Measurements from ENCODE around the gene INO80. TPM values are rescaled to one million over a fixed set of nuclear protein-coding genes. Genes with fewer than 3 reads are reported as not detected.

INO80 gene
- total and polyA plus RNA-seq, 2 donors (not counting 3 experiments of a cell fraction or from before 2014, with no cell fraction given) = 5.7 to 29.1 TPM

DNA sequence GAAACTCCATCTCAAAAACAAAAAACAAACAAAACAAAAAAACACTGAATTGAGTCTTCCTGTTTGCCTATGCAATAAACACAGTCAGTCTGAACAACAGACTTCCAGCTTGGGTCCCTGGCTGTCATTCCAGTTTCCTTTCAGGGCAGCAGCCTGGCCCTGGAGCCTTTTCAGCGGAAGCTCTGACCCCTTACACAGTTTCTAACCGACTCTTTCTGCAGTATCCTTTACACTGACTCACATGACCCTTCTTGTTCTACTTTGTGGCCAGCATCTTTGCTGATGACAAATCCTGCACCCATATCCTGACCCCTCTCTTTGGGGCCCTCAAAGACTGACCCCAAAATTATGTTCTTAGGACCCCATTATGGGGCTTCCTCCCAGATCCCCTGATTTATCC, 38.3 kb upstream of the INO80 start:
- TF ChIP-seq POLR2AphosphoS5 (IDR thresholded peaks at IDR 0.05; ENCODE audit: insufficient read depth, low read depth, low read length) (no peak), EZH2 (IDR thresholded peaks at IDR 0.05; ENCODE audit: borderline replicate concordance, low read depth, low read length, severe bottlenecking) (no peak), FOS (IDR thresholded peaks at IDR 0.05; ENCODE audit: borderline replicate concordance, insufficient read depth, low read length) (no peak), GATA2 (IDR thresholded peaks at IDR 0.05; ENCODE audit: insufficient read depth, insufficient read length, low read depth, low read length) (no peak), JUN (IDR thresholded peaks at IDR 0.05; ENCODE audit: borderline replicate concordance, insufficient read depth, insufficient read length, low read depth) (no peak), MYC (IDR thresholded peaks at IDR 0.05; ENCODE audit: low read depth, low read length) (no peak), POLR2A (IDR thresholded peaks at IDR 0.05; ENCODE audit: low read depth, low read length) (no peak)
- TF ChIP-seq, protein P1, sequence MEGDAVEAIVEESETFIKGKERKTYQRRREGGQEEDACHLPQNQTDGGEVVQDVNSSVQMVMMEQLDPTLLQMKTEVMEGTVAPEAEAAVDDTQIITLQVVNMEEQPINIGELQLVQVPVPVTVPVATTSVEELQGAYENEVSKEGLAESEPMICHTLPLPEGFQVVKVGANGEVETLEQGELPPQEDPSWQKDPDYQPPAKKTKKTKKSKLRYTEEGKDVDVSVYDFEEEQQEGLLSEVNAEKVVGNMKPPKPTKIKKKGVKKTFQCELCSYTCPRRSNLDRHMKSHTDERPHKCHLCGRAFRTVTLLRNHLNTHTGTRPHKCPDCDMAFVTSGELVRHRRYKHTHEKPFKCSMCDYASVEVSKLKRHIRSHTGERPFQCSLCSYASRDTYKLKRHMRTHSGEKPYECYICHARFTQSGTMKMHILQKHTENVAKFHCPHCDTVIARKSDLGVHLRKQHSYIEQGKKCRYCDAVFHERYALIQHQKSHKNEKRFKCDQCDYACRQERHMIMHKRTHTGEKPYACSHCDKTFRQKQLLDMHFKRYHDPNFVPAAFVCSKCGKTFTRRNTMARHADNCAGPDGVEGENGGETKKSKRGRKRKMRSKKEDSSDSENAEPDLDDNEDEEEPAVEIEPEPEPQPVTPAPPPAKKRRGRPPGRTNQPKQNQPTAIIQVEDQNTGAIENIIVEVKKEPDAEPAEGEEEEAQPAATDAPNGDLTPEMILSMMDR (IDR thresholded peaks at IDR 0.05; ENCODE audit: extremely low read depth in 1 of 2, insufficient read depth in 1 of 2, low read depth in 1 of 2, low read length in 2 of 2) = no peak
- TF ChIP-seq, protein P2, sequence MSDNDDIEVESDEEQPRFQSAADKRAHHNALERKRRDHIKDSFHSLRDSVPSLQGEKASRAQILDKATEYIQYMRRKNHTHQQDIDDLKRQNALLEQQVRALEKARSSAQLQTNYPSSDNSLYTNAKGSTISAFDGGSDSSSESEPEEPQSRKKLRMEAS (IDR thresholded peaks at IDR 0.05; ENCODE audit: insufficient read depth, insufficient read length) = no peak
- ChIA-PET POLR2A (interaction anchor here (0.6 kb wide), 1 partner anchor 129 kb away, joined by 3 read pairs; no protein-coding TSS in a partner anchor), CTCF (no interaction called here)
- Histone ChIP-seq H3K27me3 (ENCODE audit: control insufficient read depth in 2 of 2, insufficient read depth in 2 of 2, low read length in 2 of 2) (no peaks in the 10 kb centered on the region), H2AFZ (ENCODE audit: low read depth, low read length) (peak overlapping the region; percentile 54), H4K20me1 (replicated peaks; ENCODE audit: control insufficient read depth, extremely low read depth, insufficient read depth, low read length) (no peaks in the 10 kb centered on the region), H3K36me3 (ENCODE audit: control insufficient read depth in 2 of 2, extremely low read depth in 1 of 2, insufficient read depth in 2 of 2, low read length in 2 of 2) (no peaks in the 10 kb centered on the region), H3K27ac (ENCODE audit: insufficient read depth, low read depth, low read length) (no peak overlapping the region), H3K4me1 (ENCODE audit: control insufficient read depth, extremely low read depth, insufficient read depth, low read length) (no peaks in the 10 kb centered on the region), H3K9me3 (replicated peaks; ENCODE audit: control insufficient read depth, insufficient read depth, low read length) (no peaks in the 10 kb centered on the region), H3K4me3 (replicated peaks in 1 of 3; ENCODE audit: insufficient read depth in 1 of 3, low read depth in 1 of 3, low read length in 3 of 3) (no peak overlapping the region), H3K9me1 (replicated peaks; ENCODE audit: control insufficient read depth, extremely low read depth, insufficient read depth, low read length) (no peaks in the 10 kb centered on the region), H3K4me2 (ENCODE audit: insufficient read depth, low read length) (no peak overlapping the region), H3K9ac (replicated peaks; ENCODE audit: extremely low read depth, insufficient read depth, low read length) (no peak overlapping the region), H3K79me2 (ENCODE audit: control insufficient read depth, insufficient read depth, low read length) (no peaks in the 10 kb centered on the region)
- BruUV-seq (replicated peaks) = no TSS peak
- FAIRE-seq (peak; percentile 18), DNase-seq (ENCODE audit: low read depth, low spot score) (no peak)
- dilution Hi-C loops (cut with MboI; ENCODE audit: extremely low pct_ligation_motif_present, low sequenced_read_pairs) = no loop called here
- intact Hi-C loops (cut with micrococcal nuclease) = no loop called here

All from endothelial cell of umbilical vein (primary cell).